Measurements from ENCODE around the gene BCAT1.

Gene BCAT1

DNA sequence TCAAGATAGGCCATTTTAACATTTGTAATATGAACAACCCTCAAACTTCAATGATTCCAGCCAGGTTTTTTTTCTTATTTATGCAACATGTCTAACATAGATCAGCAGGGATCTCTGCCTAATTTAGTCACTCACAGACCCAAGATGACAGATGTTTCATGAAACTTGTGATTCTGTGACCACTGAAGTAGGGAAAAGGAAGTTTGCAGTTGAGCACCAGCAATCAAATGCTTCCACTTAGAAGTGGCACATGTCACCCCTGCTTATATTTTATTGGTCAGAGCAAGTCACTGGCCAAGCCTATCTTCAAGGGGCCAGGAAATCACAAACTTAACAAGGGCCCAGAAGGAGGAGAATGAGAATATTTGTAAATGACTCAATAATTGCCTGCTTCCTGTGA, 150.6 kb downstream of the BCAT1 start:
- no peak for DNase-seq

DNA sequence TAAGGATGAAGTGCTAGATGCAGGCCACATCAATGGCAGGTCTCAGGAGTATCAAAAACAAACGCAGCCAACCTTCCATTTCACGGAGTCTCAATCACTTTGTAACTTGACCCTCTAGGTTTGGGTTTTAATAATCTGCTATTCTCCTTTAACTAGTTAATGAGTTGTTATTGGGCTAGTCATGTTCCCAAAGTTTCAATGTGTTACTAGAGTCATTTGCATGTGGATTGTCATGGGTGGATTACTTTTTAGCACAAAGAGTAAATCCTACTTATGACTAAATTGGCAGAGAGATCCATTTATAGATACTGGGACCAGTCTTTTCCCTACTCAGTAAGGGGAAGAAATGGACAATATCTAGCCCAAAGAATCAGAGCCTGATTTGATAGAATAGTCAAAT, 151.0 kb downstream of the BCAT1 start:
- no peak for DNase-seq

DNA sequence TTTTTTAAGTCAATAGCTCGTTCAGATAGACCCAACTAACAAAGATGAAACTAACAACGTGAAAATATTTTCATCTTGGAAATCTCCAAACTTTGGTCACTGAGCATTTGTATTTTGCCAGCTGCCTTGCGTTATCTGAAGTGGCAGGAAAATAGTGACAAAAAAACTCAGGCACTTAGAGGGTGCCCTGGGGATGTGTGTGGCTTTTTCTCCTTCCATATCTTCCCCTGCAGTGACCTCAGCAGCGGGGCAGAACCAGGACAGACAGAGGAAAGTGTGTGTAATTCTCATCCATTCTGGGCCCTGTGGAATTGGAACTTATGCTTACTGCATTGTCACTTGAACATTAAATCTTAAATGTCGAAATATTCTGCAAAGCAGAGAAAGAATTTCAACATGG, 152.0 kb downstream of the BCAT1 start:
- DNase-seq: no peak

DNA sequence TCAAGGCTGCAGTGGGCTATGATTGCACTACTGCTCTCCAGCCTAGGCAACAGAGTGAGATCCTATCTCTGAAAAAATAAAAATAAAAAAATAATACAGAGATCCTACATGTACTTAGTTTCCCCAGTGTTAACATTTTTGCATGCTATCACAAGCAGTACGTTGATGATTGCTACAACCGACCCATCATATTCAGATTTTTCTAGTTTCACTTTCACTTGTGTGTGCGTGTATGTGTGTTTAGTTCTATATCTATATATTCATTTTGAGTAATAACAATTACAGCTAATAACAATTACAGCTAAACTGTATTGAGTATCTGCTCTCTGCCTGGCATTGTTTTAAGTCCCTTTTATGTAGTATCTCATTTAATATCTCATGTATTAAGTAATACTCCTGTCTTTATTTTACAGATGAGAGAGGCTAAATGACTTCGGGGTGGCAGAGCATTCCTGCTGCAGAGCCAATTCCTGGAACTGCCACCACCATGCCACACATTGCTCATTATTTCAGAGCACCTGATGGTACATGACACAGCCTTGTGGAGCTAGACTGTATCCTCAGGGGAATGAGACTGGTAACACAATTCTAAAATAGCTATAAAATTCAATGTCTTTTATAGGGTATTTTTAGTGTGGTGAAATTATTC, 153.1 kb downstream of the BCAT1 start:
- no peak for DNase-seq

DNA sequence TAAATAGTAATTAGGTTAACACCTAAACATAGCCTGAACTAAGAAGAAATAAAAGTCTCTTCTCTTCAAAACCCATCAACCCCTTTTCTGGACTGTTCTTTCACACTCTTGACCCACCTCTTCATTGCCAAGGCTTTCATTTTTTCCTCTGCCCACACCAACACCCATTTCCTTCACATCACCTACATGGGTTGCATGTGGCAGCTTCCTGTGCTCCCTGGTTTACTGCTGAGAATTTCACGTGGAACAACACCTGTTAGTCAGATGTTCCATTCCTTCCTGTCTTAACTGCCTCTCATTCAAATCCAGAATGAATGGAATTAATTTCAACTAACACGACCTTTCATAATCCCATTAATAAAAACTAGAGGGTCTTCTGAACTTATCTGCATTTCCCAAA, 157.3 kb downstream of the BCAT1 start:
- no peak for DNase-seq

DNA sequence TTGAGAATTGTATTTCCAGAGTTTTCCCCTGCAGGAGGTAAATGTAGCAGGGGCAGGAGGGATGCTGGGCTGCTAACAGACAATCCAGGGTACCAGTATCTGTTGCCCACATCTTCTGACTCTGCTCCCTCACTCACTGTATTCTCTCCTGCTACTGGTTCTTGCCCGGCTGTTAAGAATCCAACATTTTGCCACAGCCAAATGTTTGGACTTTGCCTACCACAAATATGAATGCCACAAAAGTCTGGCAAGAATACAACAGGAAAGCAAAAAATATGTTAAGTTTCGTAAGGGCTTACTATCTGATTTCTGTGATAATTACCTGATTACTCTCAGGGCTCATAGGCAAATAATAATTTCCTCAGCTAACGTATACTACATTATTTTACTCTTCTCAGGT, 160.0 kb downstream of the BCAT1 start:
- DNase-seq: no peak

DNA sequence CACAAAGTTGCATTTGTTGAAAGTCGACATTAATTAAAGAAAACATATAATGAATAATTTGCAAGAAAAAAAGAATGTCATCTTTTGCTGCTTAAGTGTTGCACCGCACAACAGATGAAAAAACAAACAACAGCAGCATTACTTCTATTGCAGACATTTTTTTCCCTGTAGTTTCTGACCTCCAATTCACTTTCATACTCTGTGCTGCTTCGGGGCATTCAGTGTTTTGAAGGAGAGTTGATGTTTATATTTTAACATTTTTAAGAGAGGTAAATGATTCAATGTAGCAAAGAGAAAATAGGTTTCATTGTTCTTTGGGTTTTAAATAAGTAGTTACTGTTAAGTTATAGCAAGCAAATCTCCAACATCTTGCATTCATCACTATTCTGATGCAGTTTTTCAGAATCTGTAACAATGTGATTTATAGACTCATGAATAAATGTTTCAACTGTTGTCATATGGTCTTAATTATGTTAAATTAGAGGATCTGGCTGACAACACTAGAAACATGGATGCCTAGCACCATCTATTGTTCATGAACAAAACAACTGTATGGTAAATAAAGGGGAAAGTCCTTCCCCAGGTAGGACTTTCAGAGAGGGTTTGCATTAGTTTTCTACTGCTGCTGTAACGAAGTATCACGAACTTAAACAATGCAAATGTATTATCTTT, 168.1 kb downstream of the BCAT1 start:
- no peak for DNase-seq

DNA sequence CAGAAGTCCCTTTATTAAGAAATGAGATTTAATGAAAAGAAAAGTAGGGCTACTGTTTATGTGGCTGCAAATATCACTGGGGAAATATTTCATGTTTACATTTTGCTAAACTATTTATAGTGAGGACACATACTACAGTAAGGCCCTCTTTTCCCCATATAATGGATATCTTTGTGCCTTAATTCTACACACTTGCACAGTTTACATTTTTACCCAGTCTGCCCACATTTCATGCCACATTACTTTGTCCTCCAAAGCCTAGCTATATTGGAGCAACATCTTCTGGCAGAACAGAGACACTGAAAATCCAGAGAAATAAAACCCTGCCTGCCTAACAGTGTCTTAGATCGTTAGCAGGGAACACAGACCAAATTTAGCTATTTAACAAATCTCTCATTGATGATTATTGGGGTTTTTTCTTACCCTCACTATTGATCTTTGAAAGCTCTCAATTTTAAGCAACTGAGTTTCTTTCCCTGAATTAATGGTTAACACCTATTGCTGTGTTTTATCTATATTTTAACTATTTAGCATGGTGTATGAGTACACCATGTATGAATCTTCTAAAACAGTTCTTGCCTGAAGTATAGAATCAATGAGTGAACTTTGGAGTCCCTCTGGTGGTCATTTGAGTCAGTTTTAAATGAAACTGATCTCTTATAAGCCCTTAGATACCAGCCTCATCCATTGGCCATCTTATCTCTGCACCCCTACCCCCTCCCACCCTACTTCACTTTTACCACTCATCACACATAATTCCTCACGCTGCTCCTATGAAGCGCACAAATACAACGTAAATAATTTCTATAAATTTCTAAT, 170.2 kb downstream of the BCAT1 start:
- no peak for DNase-seq

DNA sequence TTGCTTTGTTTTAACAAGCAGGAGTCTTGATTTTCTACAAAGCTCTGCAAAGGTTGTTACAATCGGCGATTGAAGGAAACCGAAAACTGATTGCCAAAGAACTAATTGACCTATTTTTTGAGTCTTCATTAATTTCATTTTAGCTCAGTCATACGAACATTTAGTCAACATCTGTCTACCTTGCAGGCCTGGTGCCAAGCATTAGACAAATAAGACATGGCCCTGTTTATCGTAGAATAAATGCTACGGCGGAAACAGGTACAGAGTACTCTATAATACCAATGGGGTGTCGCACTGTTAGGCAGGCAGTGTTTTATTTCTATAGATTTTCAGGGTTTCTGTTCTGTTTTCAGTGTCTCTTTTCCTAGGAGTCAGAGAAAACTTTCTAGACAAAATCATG, 171.5 kb downstream of the BCAT1 start:
- no peak for DNase-seq

DNA sequence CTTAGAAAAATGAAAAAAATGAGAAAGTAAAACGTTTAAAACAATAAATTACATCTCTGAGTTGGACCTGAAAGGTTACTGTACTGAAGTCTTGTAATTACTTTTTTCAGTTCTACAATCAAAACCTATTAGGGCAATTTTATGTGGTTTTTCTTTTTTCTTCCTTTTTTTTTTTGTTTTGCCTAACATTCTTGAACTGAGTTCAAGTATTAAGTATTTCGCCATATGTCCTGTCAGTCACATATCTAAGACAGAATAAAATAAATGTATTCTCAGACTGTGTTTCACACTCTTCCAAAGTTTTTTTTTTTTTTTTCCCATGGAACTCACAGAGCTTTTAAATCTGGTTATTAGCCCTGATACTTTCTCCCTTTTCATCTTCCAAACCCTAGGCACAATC, 172.0 kb downstream of the BCAT1 start:
- no peak for DNase-seq

DNA sequence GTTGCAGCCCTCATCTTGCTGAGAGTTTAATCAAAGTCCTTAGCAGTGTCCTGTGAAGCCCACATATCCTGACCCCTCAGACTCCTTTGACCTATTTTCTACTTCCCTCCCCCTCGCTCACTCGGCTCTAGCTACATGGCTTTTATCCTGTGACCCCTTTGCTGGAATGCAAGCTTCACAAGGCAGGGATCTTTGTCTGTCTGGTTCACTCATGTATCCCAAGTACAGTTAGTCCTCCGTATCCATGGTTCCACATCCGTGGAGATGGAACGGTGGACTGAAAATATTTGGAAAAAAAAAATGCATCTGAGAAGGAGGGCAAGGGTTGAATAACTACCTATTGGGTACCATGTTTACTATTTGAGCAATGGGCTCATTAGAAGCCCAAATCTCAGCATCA, 173.8 kb downstream of the BCAT1 start:
- DNase-seq: no peak

DNA sequence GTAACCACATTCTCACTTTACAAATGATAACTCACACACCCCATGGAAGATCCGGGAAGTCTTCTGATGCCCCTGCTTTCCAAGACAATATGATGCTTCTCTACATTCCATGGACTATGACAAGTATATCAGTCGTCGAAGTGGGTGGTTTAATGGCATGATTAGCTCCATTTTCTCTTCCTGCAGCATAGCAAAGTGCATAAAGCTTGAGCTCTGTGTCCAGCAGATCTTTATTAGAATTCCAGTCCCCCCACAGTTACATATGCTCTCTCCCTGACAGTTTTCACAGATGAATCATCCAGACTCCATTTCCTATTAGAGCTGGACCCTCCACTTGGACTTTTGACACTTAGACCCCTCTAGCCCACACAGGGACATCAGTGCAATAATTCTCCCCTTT, 174.9 kb downstream of the BCAT1 start:
- DNase-seq: no peak

DNA sequence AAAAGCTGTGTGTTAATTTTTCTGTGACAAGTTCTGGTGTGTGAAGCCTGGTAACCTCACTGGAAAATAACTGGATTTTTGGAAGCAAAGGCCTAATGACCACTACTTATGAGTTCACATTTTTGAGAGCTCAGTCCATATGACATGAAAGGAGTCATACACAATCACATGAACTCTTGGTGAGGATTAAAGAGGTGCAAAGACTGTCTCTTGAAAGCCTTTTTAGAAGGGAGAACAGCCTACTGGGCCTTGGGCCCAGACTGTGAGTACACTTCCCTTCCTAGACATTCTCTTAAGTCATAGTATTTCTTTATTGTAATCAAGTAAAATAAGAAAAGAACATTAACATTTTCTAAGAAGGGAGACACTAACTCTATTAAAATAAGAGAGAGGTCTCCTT, 176.1 kb downstream of the BCAT1 start:
- DNase-seq: no peak

DNA sequence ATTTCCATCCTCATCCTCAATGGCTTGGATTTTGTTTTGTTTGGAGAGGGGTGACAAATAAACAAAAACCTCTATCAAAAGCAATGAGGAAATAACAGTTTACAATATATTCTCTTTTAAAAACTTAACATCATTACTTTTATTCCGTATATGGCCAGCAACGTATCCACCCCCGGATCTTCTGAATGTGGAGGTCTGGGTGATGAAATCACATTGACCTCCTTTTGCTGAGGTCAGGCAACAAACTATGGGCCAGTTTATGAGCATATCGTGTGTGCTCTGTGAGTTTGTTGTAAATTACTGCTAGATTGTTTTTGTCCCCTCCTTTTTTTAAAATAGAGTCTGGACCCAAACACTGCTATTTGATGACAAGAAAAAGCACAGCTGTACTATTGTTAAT, 178.1 kb downstream of the BCAT1 start:
- DNase-seq: no peak

DNA sequence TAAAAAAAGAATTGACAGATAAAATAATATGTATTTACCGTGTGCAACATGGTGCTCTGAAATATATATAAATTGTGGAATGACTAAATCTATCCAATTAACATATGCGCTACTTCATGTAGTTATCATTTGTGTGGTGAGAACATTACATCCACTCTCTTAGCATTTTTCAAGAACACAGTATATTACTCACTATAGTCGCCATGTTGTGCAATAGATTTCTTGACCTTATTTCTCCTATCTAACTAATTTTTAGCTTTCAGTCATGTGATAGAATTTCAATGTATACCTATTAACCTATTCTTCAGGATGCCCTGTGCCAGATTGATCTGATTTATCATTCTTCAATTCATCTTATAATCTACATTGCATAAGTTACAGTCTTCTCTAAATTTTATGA, 178.6 kb downstream of the BCAT1 start:
- DNase-seq: no peak

DNA sequence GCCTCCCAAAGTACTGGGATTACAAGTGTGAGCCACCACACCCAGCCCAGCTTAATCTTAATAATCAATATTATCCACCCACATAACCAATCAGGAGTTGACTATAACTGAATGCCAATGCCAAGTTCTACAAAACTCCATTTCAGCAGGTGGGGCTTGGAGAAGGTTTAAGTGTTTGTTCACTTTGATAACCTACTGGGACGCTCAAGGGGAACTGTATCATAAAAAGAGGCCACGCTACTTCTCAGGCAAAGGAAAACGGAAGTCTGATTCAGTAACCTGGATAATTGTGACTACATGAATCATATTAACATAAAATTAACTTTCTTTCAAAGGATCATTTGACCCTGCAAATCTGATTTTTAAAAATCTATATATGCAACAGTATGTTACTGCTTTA, 179.2 kb downstream of the BCAT1 start:
- DNase-seq: no peak

DNA sequence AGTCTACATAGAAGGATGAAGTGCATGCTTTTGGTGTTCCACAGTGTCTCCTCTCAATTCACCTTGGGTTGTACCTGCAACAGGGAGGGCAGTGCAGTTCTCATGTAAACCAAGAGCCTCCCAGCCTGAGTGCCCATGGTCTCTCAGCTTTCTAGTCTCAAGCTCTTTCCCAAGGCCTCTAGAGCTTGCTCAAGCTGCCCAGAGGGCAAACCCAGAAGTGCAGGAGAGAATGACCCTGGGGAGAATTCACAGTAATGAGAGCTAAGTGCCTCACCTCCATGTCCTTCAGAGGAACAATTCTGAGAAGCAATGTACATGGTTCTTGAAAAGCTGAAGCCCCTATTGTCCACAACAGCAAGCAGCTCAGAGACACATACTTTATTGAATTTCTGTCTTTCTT, 180.5 kb downstream of the BCAT1 start:
- DNase-seq: no peak

DNA sequence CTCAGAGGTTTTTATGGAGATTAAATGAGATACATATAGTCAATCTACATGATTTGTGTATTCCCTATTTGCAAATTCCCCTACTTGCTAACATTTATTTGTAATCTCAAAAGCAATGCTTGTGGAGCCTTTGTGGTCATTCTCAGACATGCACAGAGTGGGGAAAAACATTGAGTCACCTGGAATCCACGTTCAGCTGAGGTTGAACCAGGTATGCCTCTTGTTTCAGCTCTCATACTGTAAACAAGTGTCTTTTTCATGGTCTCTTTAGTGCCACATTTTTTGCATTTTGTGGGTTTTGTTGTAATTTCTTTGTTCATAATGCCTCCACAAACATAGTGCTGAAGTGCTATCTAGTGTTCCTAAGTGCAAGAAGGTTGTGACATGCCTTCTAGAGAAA, 181.9 kb downstream of the BCAT1 start:
- DNase-seq: no peak

DNA sequence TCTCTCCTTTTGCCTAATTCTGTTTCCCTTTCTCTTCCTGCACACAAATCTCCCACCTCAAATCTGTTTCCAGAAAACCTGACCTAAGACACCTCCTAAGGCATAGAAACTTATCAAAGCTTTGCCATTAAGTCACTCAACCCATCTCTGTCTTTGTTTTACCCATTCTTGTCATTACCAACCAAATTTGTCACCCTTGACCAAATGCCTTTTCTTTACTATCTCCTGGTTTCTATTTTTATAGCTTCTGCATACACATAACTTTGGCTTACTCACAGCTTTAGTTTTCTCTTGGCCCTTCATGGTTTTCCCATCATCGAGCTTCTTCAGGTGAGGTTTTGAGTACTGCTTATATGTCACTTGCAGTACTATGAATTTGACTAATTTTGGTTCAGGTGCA, 184.2 kb downstream of the BCAT1 start:
- no peak for DNase-seq

DNA sequence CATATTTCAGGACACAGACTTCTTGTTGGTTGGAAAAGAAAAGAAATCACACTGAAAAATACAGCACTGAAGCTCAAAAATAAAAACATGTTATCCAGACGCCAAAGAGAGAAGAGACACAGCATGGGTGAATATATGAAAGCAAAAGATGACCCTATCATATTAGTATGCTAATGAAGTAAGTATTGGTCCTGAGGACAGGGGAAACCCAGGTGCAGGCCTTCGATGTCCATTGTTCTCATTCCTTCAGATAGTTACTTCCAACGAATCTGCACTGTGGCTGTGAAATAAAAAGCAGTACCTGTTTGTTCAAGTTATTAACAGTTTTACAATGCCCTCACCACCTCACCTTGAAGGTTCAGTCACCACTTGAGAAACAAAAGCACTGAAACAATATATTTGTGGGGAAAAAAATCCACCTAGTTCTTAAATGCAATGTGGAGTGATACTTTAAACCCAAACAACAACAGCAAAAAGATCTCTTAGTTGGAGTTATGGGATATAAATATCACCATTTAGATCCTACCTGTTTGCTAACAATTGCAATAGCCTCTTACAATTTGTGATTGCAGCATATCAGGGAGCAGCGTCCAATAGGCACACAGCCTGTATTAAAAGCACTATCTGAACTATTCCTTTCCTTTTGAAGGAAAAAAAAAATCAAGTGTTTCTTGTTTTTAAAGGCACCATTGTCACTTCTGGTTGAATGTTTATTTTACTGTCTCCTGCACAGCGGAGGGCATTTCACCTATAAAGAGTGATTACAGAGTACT, 188.1 kb downstream of the BCAT1 start:
- no peak for DNase-seq

DNA sequence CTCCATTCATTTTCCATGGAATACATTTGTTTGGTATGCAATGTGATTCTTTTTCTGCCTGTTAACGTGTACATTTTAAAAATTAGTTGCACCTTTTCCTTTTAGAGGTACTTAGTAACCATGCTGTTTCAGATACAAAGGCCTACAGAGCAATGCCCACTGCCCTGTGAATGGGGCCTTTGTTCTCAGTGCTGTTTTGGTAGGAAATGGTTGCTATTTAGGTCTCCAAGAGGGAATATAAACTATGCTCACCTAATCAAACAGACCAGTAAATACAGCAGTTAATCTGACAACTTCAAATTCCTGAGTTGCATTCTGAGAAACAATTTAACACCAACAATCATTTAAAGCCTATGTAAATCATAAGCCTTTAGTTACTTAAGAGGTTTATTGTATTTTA, 188.7 kb downstream of the BCAT1 start:
- DNase-seq: no peak

All from GF-D8 (cell line).